ENCODE data around the gene CHD9. TPM values are rescaled to one million over a fixed set of nuclear protein-coding genes. Genes with fewer than 3 reads are reported as not detected.

Gene CHD9
- total and polyA plus RNA-seq, 9 of the 15 experiments (the other 6 are each of a cell fraction or from before 2014, with no cell fraction given), result 29.0 to 69.3 (median 40.6) TPM

DNA sequence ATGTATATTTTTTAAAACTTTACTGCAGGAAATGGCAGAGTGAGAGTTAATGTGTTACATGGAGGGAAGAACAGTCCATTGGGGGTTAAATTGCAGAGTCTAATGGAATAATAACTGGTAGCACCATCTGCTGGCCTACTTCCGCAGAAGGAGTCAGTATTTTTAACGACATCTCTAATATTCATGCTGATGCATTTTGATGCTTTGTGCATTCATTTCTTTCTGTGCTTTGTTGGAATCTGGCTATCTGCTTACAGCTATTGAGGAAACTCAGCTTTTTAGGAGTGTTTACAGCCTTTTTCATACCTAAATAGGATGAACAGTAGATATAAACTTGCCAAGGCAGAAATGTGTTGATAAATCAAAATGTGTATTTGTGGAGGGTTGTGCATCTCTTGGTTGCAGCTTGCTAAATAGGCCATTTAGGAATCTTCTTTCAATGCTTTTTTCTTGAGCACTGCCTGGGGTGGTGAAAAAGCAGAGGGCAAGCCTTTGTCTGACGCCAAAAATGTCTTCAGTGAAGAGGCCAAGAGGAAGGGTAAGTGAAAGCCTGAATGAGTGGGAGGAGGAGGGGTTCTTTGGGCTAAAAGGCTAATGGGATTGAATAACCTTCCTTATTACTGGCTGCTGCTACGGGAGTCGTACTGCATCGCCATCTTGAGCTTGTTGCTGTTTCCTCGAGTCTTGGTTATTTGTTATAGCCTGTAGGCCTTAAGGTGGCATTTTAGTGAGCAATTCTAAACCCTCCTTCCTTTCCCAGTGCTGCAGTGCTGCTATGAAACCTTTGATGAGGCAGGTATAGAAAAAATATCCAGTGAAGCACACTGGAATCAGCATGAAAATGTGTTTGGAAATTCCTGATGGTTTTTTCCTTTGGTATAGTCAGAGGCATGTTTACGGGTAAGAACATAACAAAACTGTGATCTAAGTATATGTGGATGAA, 153.3 kb downstream of the CHD9 start (continued):
- TF ChIP-seq NR1H2 (CRISPR knock-in tag; IDR thresholded peaks at IDR 0.05), result no peak
- TF ChIP-seq ZNF707 (CRISPR knock-in tag; conservative IDR thresholded peaks at IDR 0.05), result no peak
- TF ChIP-seq POLR2H (tag; IDR thresholded peaks at IDR 0.05; ENCODE audit: low read depth), result peak; percentile 44; the same call in 1 of the 2 replicates
- TF ChIP-seq NFE2 (IDR thresholded peaks at IDR 0.05; ENCODE audit: low read depth), result 0 out of 2 replicates have a peak, but pooled peaks have one; percentile 7
- 0 out of 2 replicates have a peak, but pooled peaks have one; percentile 8 for TF ChIP-seq KLF16 (IDR thresholded peaks at IDR 0.05)
- no peak for TF ChIP-seq YBX1 (IDR thresholded peaks at IDR 0.05)
- TF ChIP-seq CTBP1 (IDR thresholded peaks at IDR 0.05; ENCODE audit: borderline replicate concordance), result peak; percentile 57; the same call in 1 of the 2 replicates
- TF ChIP-seq ZNF175 (CRISPR knock-in tag; IDR thresholded peaks at IDR 0.05; ENCODE audit: low read depth), result 0 out of 2 replicates have a peak, but pooled peaks have one; percentile 19
- TF ChIP-seq, protein P1, sequence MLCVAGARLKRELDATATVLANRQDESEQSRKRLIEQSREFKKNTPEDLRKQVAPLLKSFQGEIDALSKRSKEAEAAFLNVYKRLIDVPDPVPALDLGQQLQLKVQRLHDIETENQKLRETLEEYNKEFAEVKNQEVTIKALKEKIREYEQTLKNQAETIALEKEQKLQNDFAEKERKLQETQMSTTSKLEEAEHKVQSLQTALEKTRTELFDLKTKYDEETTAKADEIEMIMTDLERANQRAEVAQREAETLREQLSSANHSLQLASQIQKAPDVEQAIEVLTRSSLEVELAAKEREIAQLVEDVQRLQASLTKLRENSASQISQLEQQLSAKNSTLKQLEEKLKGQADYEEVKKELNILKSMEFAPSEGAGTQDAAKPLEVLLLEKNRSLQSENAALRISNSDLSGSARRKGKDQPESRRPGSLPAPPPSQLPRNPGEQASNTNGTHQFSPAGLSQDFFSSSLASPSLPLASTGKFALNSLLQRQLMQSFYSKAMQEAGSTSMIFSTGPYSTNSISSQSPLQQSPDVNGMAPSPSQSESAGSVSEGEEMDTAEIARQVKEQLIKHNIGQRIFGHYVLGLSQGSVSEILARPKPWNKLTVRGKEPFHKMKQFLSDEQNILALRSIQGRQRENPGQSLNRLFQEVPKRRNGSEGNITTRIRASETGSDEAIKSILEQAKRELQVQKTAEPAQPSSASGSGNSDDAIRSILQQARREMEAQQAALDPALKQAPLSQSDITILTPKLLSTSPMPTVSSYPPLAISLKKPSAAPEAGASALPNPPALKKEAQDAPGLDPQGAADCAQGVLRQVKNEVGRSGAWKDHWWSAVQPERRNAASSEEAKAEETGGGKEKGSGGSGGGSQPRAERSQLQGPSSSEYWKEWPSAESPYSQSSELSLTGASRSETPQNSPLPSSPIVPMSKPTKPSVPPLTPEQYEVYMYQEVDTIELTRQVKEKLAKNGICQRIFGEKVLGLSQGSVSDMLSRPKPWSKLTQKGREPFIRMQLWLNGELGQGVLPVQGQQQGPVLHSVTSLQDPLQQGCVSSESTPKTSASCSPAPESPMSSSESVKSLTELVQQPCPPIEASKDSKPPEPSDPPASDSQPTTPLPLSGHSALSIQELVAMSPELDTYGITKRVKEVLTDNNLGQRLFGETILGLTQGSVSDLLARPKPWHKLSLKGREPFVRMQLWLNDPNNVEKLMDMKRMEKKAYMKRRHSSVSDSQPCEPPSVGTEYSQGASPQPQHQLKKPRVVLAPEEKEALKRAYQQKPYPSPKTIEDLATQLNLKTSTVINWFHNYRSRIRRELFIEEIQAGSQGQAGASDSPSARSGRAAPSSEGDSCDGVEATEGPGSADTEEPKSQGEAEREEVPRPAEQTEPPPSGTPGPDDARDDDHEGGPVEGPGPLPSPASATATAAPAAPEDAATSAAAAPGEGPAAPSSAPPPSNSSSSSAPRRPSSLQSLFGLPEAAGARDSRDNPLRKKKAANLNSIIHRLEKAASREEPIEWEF (CRISPR knock-in tag; IDR thresholded peaks at IDR 0.05), result 0 out of 2 replicates have a peak, but pooled peaks have one; percentile 28
- TF ChIP-seq TOE1 (IDR thresholded peaks at IDR 0.05; ENCODE audit: borderline replicate concordance), result peak; percentile 31; the same call in 1 of the 2 replicates
- TF ChIP-seq TOE1 (CRISPR knock-in tag; IDR thresholded peaks at IDR 0.05; ENCODE audit: borderline replicate concordance, low read depth), result no peak
- TF ChIP-seq, protein P2, sequence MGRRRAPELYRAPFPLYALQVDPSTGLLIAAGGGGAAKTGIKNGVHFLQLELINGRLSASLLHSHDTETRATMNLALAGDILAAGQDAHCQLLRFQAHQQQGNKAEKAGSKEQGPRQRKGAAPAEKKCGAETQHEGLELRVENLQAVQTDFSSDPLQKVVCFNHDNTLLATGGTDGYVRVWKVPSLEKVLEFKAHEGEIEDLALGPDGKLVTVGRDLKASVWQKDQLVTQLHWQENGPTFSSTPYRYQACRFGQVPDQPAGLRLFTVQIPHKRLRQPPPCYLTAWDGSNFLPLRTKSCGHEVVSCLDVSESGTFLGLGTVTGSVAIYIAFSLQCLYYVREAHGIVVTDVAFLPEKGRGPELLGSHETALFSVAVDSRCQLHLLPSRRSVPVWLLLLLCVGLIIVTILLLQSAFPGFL (CRISPR knock-in tag; IDR thresholded peaks at IDR 0.05), result no peak
- TF ChIP-seq ZNF79 (CRISPR knock-in tag; IDR thresholded peaks at IDR 0.05; ENCODE audit: low read depth), result peak; percentile 28; the same call in 1 of the 2 replicates
- peak; percentile 25; the same call in 1 of the 2 replicates for TF ChIP-seq JUND (IDR thresholded peaks at IDR 0.05; ENCODE audit: borderline replicate concordance, low read depth, low read length)
- peak; percentile 56; the same call in 2 of the 3 replicates for TF ChIP-seq JUND (tag; IDR thresholded peaks at IDR 0.05; ENCODE audit: borderline replicate concordance, low read depth, low read length)
- peak; percentile 86 for TF ChIP-seq EGR1 (conservative IDR thresholded peaks at IDR 0.05)
- TF ChIP-seq, protein P3, sequence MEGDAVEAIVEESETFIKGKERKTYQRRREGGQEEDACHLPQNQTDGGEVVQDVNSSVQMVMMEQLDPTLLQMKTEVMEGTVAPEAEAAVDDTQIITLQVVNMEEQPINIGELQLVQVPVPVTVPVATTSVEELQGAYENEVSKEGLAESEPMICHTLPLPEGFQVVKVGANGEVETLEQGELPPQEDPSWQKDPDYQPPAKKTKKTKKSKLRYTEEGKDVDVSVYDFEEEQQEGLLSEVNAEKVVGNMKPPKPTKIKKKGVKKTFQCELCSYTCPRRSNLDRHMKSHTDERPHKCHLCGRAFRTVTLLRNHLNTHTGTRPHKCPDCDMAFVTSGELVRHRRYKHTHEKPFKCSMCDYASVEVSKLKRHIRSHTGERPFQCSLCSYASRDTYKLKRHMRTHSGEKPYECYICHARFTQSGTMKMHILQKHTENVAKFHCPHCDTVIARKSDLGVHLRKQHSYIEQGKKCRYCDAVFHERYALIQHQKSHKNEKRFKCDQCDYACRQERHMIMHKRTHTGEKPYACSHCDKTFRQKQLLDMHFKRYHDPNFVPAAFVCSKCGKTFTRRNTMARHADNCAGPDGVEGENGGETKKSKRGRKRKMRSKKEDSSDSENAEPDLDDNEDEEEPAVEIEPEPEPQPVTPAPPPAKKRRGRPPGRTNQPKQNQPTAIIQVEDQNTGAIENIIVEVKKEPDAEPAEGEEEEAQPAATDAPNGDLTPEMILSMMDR (IDR thresholded peaks at IDR 0.05 in 2 of 3, conservative IDR thresholded peaks at IDR 0.05 in 1 of 3; ENCODE audit: insufficient read depth in 2 of 3, low read depth in 1 of 3, low read length in 3 of 3), result peak; percentile 61 to 77 (median 71)
- peak; percentile 86 for TF ChIP-seq TBP (optimal IDR thresholded peaks at IDR 0.05; ENCODE audit: low read depth, low read length)
- TF ChIP-seq NFIC (IDR thresholded peaks at IDR 0.05), result 0 out of 2 replicates have a peak, but pooled peaks have one; percentile 15
